Measurements from ENCODE around the gene CCDC102B.

DNA sequence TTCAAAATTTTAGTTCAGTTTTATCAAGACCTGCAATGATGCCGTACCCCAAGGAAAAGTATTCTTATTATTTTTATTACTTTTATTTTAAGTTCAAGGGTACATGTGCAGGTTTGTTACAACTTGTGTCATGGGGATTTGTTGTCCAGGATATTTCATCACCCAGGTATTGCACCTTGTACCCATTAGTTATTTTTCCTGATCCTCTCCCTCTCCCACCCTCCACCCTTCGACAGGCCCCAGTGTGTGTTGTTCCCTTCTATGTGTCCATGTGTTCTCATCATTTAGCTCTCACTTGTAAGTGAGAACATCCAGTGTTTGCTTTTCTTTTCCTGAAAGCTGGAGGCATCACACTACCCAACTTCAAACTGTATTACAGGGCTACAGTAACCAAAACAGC lies 122.0 kb downstream of the CCDC102B start:
- TF ChIP-seq POLR2AphosphoS5 (IDR thresholded peaks at IDR 0.05; ENCODE audit: low read depth, low read length) (no peak), POLR2A (IDR thresholded peaks at IDR 0.05; ENCODE audit: low read depth, low read length) (no peak)

Data from GM12892 (cell line).